Upper lobe of left lung (tissue), 6 donors: ENCODE results near the gene PPM1M. TPM values are rescaled to one million over a fixed set of nuclear protein-coding genes. Genes with fewer than 3 reads are reported as not detected.

ENCODE experiments used
- ATAC-seq, 2 donors: fragments of 200-7000 bp; cut with Tn5 transposase; one replicate each; pipeline ENCODE4 v1.9.1; 2022; ENCODE audit warnings: mild to moderate bottlenecking in 2 of 2, moderate library complexity in 2 of 2; ENCODE audit not compliant: low FRiP score in 2 of 2
- DNase-seq, 2 donors: peaks; one replicate each; pipeline ENCODE4 v3.0.0-alpha.2; 2019 to 2020
- H3K27ac ChIP-seq, 4 donors: fragments of 200-600 bp; sonication (generic); one replicate each; pipeline ENCODE4 v1.5.1; 2016 to 2019
- H3K27me3 ChIP-seq, 4 donors: fragments of 200-600 bp; sonication (generic); one replicate each; pipeline ENCODE4 v1.5.1; 2017 to 2019
- H3K36me3 ChIP-seq, 4 donors: fragments of 200-600 bp; sonication (generic); one replicate each; pipeline ENCODE4 v1.5.1; 2016 to 2019
- H3K4me1 ChIP-seq, 4 donors: fragments of 200-600 bp; sonication (generic); one replicate each; pipeline ENCODE4 v1.5.1; 2018 to 2019
- H3K4me3 ChIP-seq, 4 donors: fragments of 200-600 bp; sonication (generic); one replicate each; pipeline ENCODE4 v1.5.1; 2017 to 2019; ENCODE audit warnings: mild to moderate bottlenecking in 2 of 4, moderate library complexity in 1 of 4
- H3K9me3 ChIP-seq, 4 donors: fragments of 200-600 bp; sonication (generic); one replicate each; pipeline ENCODE4 v1.5.1; 2018 to 2019
- CTCF ChIP-seq, 6 experiments: fragments of 450-650 bp in 4 of 6; fragments of 200-600 bp in 2 of 6; sonication (generic) in 2 of 6; IDR thresholded peaks; one replicate each; pipeline ENCODE4 v1.5.1; 2016 to 2019; ENCODE audit warnings: antibody characterized with exemption in 6 of 6
- EP300 ChIP-seq, 4 donors: sonication (generic); formaldehyde crosslinking; IDR thresholded peaks; one replicate each; pipeline ENCODE4 v1.5.1; 2017; ENCODE audit warnings: antibody characterized with exemption in 4 of 4, control low read depth in 2 of 4
- POLR2A ChIP-seq, 4 donors: fragments of 450-650 bp; IDR thresholded peaks; one replicate each; pipeline ENCODE4 v1.5.1; 2016 to 2017; ENCODE audit warnings: antibody characterized with exemption in 4 of 4, mild to moderate bottlenecking in 2 of 4
- POLR2AphosphoS5 ChIP-seq, 2 donors: sonication (generic); formaldehyde crosslinking; IDR thresholded peaks; one replicate each; pipeline ENCODE4 v1.5.1; 2017; ENCODE audit warnings: antibody characterized with exemption in 2 of 2
- WGBS, 2 donors: methylation state at CpG; one replicate each; pipeline ENCODE4 v1.1.5; 2017 to 2018; 5-methylcytosine and 5-hydroxymethylcytosine counted together
- small RNA-seq, 4 donors: library from RNA; depleted of rRNA; stranded (forward); fragments of <200 nt; gene quantifications; one replicate each; pipeline ENCODE3, GENCODE V24; 2016
- total RNA-seq, 6 donors: library from RNA; depleted of rRNA in 4 of 6; stranded (reverse); fragments of >200 nt in 4 of 6; gene quantifications; one replicate each; pipeline versions ENCODE4 v1.1.0 to v1.2.1, GENCODE V29; 2016 to 2021
- donor health status: DM: no; HTN: no; CAD: no; lungs with moderate emphysema.
- donor health status: DM: no; HTN: yes; CAD: no; lungs with severe emphysema.

PPM1M gene
- total RNA-seq, 6 donors from 2014 or later: 18.7 to 68.1 (median 47.8) TPM

GRCh38 chr3:52295671-52296208 is 50.2 kb downstream of the PPM1M start:
- peaks cover 0 to 39% (median 20%) of the 10 kb centered on the region in 4 donors for H3K36me3 ChIP-seq
- no peaks in the 10 kb centered on the region for H3K27me3 ChIP-seq
- DNase-seq: no peak
- 96 to 97% methylated on average over 4 to 5 of the region's 5 CpGs for WGBS, 2 donors
- H3K27ac ChIP-seq: no peak overlapping the region
- peaks cover 9 to 24% (median 22%) of the 10 kb centered on the region in 4 donors for H3K4me1 ChIP-seq
- no peak for ATAC-seq
- no peak for TF ChIP-seq CTCF (IDR thresholded peaks at IDR 0.05)
- no peak for TF ChIP-seq EP300 (IDR thresholded peaks at IDR 0.05)
- no peaks in the 10 kb centered on the region for H3K9me3 ChIP-seq
- no peak overlapping the region for H3K4me3 ChIP-seq

GRCh38 chr3:52297242-52298148 is 51.9 kb downstream of the PPM1M start:
- DNase-seq (no peak), ATAC-seq (no peak)
- Histone ChIP-seq H3K9me3 (no peaks in the 10 kb centered on the region), H3K4me1 (peaks cover 9 to 24% (median 22%) of the 10 kb centered on the region in 4 donors), H3K4me3 (no peak overlapping the region), H3K27me3 (no peaks in the 10 kb centered on the region), H3K27ac (no peak overlapping the region), H3K36me3 (peaks cover 0 to 22% (median 7%) of the 10 kb centered on the region in 4 donors)
- TF ChIP-seq POLR2AphosphoS5 (IDR thresholded peaks at IDR 0.05) (no peak), CTCF (IDR thresholded peaks at IDR 0.05) (no peak), POLR2A (IDR thresholded peaks at IDR 0.05) (no peak), EP300 (IDR thresholded peaks at IDR 0.05) (no peak)
- 72 to 76% methylated on average over 6 to 11 of the region's 11 CpGs for WGBS, 2 donors

DNA sequence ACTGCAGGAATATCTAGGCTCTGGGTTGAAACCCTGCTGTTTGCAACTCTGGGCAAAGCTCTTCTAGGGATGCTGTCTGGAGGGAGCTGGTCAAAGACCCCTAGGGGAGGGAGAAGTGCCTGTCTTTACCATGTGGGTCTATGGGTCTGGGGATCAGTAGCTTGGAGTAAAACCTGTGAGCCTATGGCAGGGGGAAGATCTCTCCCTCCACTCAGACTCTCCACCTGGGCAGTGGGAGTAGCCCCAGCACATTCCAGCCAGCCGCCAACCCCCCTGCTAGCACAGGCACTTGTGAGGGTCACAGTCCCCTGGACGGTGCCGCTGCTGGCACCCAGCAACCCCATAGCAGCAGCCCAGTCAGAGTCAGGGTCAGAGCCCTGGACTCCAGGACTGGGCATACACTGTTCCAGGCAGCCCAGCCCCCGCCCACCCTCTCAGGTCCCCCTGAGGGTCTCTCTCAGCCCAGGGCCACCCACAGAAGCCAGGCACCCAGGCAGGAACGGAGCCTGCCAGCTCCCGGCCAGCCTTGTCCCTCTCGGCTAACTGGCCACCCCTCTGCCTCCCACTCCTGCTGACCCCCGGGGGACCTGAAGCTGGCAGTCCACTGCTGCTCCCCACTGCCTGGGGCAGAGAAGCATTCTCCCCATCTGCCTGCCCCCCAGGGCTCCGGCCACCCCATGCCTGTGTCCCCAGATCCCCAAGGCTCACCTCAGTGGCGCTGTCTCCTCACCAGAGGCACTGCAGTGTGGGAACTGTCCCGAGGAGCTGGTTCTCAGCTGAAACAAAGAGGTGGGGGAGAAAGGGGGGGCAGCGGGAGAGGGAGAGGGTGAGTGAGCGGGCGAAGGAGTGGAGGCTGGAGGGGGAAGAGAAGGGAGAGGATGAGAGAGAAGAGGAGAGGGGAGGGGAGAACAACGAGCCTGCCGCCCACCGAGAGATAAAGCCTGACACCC is 52.9 kb downstream of the PPM1M start:
- ATAC-seq (no peak), DNase-seq (peak in 1 of 2 donors; percentile 62)
- H3K36me3 ChIP-seq: peaks cover 0 to 13% (median 3%) of the 10 kb centered on the region in 4 donors
- H3K27me3 ChIP-seq: no peaks in the 10 kb centered on the region
- no peak overlapping the region for H3K4me3 ChIP-seq
- WGBS, 2 donors: 36 to 37% methylated on average over 11 to 17 of the region's 17 CpGs
- no peak for TF ChIP-seq CTCF (IDR thresholded peaks at IDR 0.05)
- H3K9me3 ChIP-seq: no peaks in the 10 kb centered on the region
- no peak overlapping the region for H3K27ac ChIP-seq
- H3K4me1 ChIP-seq: peaks cover 9 to 24% (median 22%) of the 10 kb centered on the region in 4 donors

- Histone ChIP-seq H3K4me1 (peaks cover 9 to 24% (median 22%) of the 10 kb centered on the region in 4 donors), H3K36me3 (peaks cover 0 to 6% (median 2%) of the 10 kb centered on the region in 4 donors), H3K4me3 (no peak overlapping the region), H3K27me3 (no peaks in the 10 kb centered on the region), H3K27ac (peak overlapping the region in 1 of 4 donors; percentile 25), H3K9me3 (no peaks in the 10 kb centered on the region)
- no peak for ATAC-seq
- 37 to 46% methylated on average over 10 of the region's 10 CpGs for WGBS, 2 donors
- DNase-seq: no peak
- TF ChIP-seq CTCF (IDR thresholded peaks at IDR 0.05) (no peak), EP300 (IDR thresholded peaks at IDR 0.05) (no peak), POLR2AphosphoS5 (IDR thresholded peaks at IDR 0.05) (no peak), POLR2A (IDR thresholded peaks at IDR 0.05) (no peak)
These were observed 53.8 kb downstream of the PPM1M start for GRCh38 chr3:52299247-52299878.

Small RNA genes lying within 50 kb of the gene (small RNA-seq; reads per million reads assigned to genes)
- 0 to 0.22 (median 0.03) reads per million in 4 donors for gene MIR135A1
- gene MIRLET7G: 996 to 2,882 (median 1,185) reads per million in 4 donors

Other genes with a start within 250 kb of the PPM1M start
- gene RPL29, start 249.9 kb upstream of the PPM1M start, total RNA-seq: 1,000 to 10,000 TPM in 1 of 6 donors, 100 to 1,000 TPM in 5; 306 to 1,159 (median 770) TPM
- 10 to 100 TPM; 24.1 to 49.1 (median 35.3) TPM for gene DUSP7, start 189.2 kb upstream of the PPM1M start, total RNA-seq
- 1 to 10 TPM; 1.0 to 4.2 (median 2.8) TPM for gene POC1A, start 91.3 kb upstream of the PPM1M start, total RNA-seq
- gene ALAS1, start 47.6 kb upstream of the PPM1M start, total RNA-seq: 10 to 100 TPM; 53.2 to 97.3 (median 74.0) TPM
- gene TLR9, start 20.1 kb upstream of the PPM1M start, total RNA-seq: 1 to 10 TPM in 1 of 6 donors, under 1 TPM in 1, not detected in 4; 0.29 to 1.1 TPM
- gene TWF2, start 6.6 kb upstream of the PPM1M start, total RNA-seq: 10 to 100 TPM; 31.9 to 83.5 (median 66.6) TPM
- 10 to 100 TPM; 23.0 to 63.6 (median 46.8) TPM for gene WDR82, start 32.9 kb downstream of the PPM1M start, total RNA-seq
- gene GLYCTK, start 42.1 kb downstream of the PPM1M start, total RNA-seq: 10 to 100 TPM in 5 of 6 donors, 1 to 10 TPM in 1; 5.5 to 21.0 (median 15.8) TPM
- 10 to 100 TPM; 10.8 to 67.1 (median 22.4) TPM for gene DNAH1, start 70.6 kb downstream of the PPM1M start, total RNA-seq
- gene BAP1, start 164.2 kb downstream of the PPM1M start, total RNA-seq: 10 to 100 TPM; 58.0 to 90.1 (median 75.1) TPM
- 10 to 100 TPM in 3 of 6 donors, 1 to 10 TPM in 3; 5.6 to 14.8 (median 10.0) TPM for gene PHF7, start 164.9 kb downstream of the PPM1M start, total RNA-seq
- gene SEMA3G, start 199.3 kb downstream of the PPM1M start, total RNA-seq: 10 to 100 TPM in 5 of 6 donors, 1 to 10 TPM in 1; 5.1 to 69.0 (median 20.7) TPM
- gene TNNC1, start 208.3 kb downstream of the PPM1M start, total RNA-seq: 100 to 1,000 TPM in 4 of 6 donors, 10 to 100 TPM in 2; 28.3 to 196 (median 122) TPM
- 100 to 1,000 TPM in 2 of 6 donors, 10 to 100 TPM in 4; 60.7 to 288 (median 83.0) TPM for gene NISCH, start 209.8 kb downstream of the PPM1M start, total RNA-seq
- 100 to 1,000 TPM in 4 of 6 donors, 10 to 100 TPM in 2; 42.9 to 259 (median 125) TPM for gene STAB1, start 249.6 kb downstream of the PPM1M start, total RNA-seq